ENCODE data around the gene IKZF1. TPM values are rescaled to one million over a fixed set of nuclear protein-coding genes. Genes with fewer than 3 reads are reported as not detected.

IKZF1 gene
- total RNA-seq, 1 experiment from 2014 or later = 3.7 TPM

GRCh38 chr7:50292165-50292757 is 12.3 kb upstream of the IKZF1 start:
- CTCF ChIA-PET = no interaction called here
- no peak for TF ChIP-seq CTCF (conservative IDR thresholded peaks at IDR 0.05; ENCODE audit: low read depth, low read length)
- TF ChIP-seq EZH2 (IDR thresholded peaks at IDR 0.05; ENCODE audit: borderline replicate concordance, low read depth, low read length, poor library complexity, severe bottlenecking) = no peak
- no TSS peak for BruUV-seq (replicated peaks)
- no peaks in the 10 kb centered on the region for H3K4me1 ChIP-seq (ENCODE audit: insufficient read depth, low read length, poor library complexity, severe bottlenecking)
- H3K9me3 ChIP-seq (ENCODE audit: low read depth, low read length, poor library complexity, severe bottlenecking) = no peaks in the 10 kb centered on the region
- DNase-seq (ENCODE audit: low spot score) = no peak
- no peaks in the 10 kb centered on the region for H3K27me3 ChIP-seq (replicated peaks; ENCODE audit: insufficient read depth, low read depth, low read length, poor library complexity)
- no peak overlapping the region for H3K27ac ChIP-seq (ENCODE audit: low read depth, low read length, poor library complexity, severe bottlenecking)
- H3K36me3 ChIP-seq (ENCODE audit: insufficient read depth, low read length, poor library complexity, severe bottlenecking) = no peaks in the 10 kb centered on the region
- intact Hi-C loops (cut with micrococcal nuclease; ENCODE audit: unreplicated experiment) = no loop called here
- POLR2A ChIA-PET (ENCODE audit: low non-redundant PET) = no interaction called here
- H3K4me3 ChIP-seq (ENCODE audit: low read depth, low read length, poor library complexity, severe bottlenecking) = no peak overlapping the region

GRCh38 chr7:50292763-50293162 is 11.8 kb upstream of the IKZF1 start:
- TF ChIP-seq EZH2 (IDR thresholded peaks at IDR 0.05; ENCODE audit: borderline replicate concordance, low read depth, low read length, poor library complexity, severe bottlenecking) (no peak), CTCF (conservative IDR thresholded peaks at IDR 0.05; ENCODE audit: low read depth, low read length) (no peak)
- H3K4me1 ChIP-seq (ENCODE audit: insufficient read depth, low read length, poor library complexity, severe bottlenecking) = no peaks in the 10 kb centered on the region
- no peak overlapping the region for H3K27ac ChIP-seq (ENCODE audit: low read depth, low read length, poor library complexity, severe bottlenecking)
- DNase-seq (ENCODE audit: low spot score) = no peak
- intact Hi-C loops (cut with micrococcal nuclease; ENCODE audit: unreplicated experiment) = no loop called here
- no TSS peak for BruUV-seq (replicated peaks)
- H3K9me3 ChIP-seq (ENCODE audit: low read depth, low read length, poor library complexity, severe bottlenecking) = no peaks in the 10 kb centered on the region
- H3K36me3 ChIP-seq (ENCODE audit: insufficient read depth, low read length, poor library complexity, severe bottlenecking) = no peaks in the 10 kb centered on the region
- ChIA-PET POLR2A (ENCODE audit: low non-redundant PET) (no interaction called here), CTCF (no interaction called here)
- H3K27me3 ChIP-seq (replicated peaks; ENCODE audit: insufficient read depth, low read depth, low read length, poor library complexity) = no peaks in the 10 kb centered on the region
- no peak overlapping the region for H3K4me3 ChIP-seq (ENCODE audit: low read depth, low read length, poor library complexity, severe bottlenecking)

GRCh38 chr7:50293509-50294179 is 10.9 kb upstream of the IKZF1 start:
- POLR2A ChIA-PET (ENCODE audit: low non-redundant PET) = no interaction called here
- no peak for DNase-seq (ENCODE audit: low spot score)
- TF ChIP-seq CTCF (conservative IDR thresholded peaks at IDR 0.05; ENCODE audit: low read depth, low read length) (no peak), EZH2 (IDR thresholded peaks at IDR 0.05; ENCODE audit: borderline replicate concordance, low read depth, low read length, poor library complexity, severe bottlenecking) (no peak)
- no peaks in the 10 kb centered on the region for H3K27me3 ChIP-seq (replicated peaks; ENCODE audit: insufficient read depth, low read depth, low read length, poor library complexity)
- no peaks in the 10 kb centered on the region for H3K9me3 ChIP-seq (ENCODE audit: low read depth, low read length, poor library complexity, severe bottlenecking)
- BruUV-seq (replicated peaks) = no TSS peak
- no peak overlapping the region for H3K4me3 ChIP-seq (ENCODE audit: low read depth, low read length, poor library complexity, severe bottlenecking)
- CTCF ChIA-PET = no interaction called here
- no peaks in the 10 kb centered on the region for H3K36me3 ChIP-seq (ENCODE audit: insufficient read depth, low read length, poor library complexity, severe bottlenecking)
- H3K4me1 ChIP-seq (ENCODE audit: insufficient read depth, low read length, poor library complexity, severe bottlenecking) = no peaks in the 10 kb centered on the region
- intact Hi-C loops (cut with micrococcal nuclease; ENCODE audit: unreplicated experiment) = no loop called here
- no peak overlapping the region for H3K27ac ChIP-seq (ENCODE audit: low read depth, low read length, poor library complexity, severe bottlenecking)

Data from A673 (cell line).